CD4-positive, alpha-beta T cell treated with Interleukin-17A for 1 hour (primary cell): Measurements from ENCODE around the gene IRF6.

Experiments used
- DNase-seq: peaks from one replicate; pipeline ENCODE4 v3.0.0-alpha.2; 2020

IRF6 gene

GRCh38 chr1:209805875-209806760 is at the start of gene IRF6:
IRF6 (minus strand) TSS chr1:209806142; CDS start chr1:209801413, 4,729 bp downstream.
- DNase-seq, result peak; percentile 80

DNA sequence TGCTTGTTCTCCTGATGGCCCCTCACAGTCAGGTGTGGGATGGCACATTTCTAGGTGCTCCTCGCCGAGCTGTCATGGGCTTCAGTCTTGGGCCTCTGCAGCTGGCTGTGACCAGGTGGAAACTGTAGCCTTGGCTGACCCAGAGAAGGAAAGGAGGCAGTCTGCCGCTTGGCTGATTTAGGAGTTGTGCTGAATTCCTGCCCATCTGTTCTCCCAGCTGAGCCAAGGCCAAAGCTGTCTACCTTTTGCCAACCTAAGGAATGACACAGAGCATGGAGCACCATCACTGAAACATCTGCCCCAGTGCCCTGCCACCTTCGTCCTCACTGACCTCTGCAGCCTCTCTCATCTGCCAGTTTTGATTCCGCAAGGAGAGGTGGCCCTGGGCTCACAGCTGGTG is 49.7 kb upstream of the IRF6 start:
- no peak for DNase-seq

DNA sequence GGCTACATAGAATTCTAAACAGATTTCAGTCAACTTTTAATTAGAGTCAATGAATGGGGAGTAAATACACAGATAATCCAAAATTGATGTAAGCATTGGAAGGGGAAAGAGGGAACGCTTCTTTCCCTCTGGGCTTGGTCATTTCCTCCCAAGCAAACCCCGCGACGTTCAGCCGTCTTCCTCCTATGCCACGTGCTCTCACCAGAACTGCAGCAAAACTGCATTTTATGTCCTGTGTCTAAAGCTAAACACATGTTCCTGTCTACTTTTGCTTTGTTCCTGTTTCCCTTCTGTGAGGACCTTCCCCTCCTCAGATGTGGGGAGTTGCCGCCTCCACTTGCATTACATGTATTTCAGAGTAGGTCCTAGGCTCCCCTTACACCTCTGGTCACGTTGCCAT is 49.1 kb upstream of the IRF6 start:
- no peak for DNase-seq

DNA sequence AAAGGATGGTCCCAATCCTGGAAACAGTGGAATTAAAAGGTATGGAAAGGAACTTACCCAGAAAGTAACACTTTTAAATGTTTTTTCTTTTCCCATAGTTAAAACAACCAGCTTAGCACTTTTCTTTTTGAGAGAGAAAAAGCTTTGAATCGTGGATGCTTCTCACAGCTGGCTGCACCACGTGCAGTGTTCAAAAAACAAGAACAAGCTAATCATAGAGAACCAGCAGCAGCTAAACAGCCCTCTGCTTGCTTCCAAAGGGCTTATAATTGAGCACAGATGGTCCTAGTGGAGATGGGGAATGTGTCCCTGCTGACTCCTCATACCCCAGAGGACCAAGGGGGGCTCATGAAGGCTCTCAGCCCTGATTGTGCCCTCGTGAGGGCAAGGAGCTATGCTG is 48.3 kb upstream of the IRF6 start:
- DNase-seq, result no peak

- DNase-seq, result no peak
Measured at GRCh38 chr1:209853676-209854075, 47.7 kb upstream of the IRF6 start.

GRCh38 chr1:209850342-209850979 is 44.5 kb upstream of the IRF6 start:
- DNase-seq, result peak; percentile 5

GRCh38 chr1:209849388-209849787 is 43.4 kb upstream of the IRF6 start:
- DNase-seq, result no peak

GRCh38 chr1:209845408-209845725 is 39.4 kb upstream of the IRF6 start:
- no peak for DNase-seq

- no peak for DNase-seq
Measured at GRCh38 chr1:209844695-209845407, 38.9 kb upstream of the IRF6 start.

DNA sequence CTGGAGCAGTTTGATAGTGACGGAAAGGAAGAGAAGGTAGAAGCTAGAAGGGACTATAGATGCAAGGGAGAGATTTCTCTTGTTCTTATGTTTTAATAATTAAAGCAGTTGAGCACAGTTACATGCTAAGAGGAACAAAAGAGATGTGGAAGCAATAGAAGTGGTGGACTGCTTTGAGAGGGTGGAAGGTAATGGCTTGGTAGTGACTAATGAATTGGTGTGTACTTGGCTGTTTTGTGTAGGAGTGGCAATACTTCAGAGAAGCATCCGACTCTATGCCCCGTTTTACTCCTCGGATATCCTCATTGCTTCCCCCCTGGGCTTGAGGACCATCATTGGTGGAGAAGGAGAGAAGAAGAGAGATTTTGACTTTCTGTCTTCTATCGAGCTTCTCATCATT is 34.7 kb upstream of the IRF6 start:
- no peak for DNase-seq

DNA sequence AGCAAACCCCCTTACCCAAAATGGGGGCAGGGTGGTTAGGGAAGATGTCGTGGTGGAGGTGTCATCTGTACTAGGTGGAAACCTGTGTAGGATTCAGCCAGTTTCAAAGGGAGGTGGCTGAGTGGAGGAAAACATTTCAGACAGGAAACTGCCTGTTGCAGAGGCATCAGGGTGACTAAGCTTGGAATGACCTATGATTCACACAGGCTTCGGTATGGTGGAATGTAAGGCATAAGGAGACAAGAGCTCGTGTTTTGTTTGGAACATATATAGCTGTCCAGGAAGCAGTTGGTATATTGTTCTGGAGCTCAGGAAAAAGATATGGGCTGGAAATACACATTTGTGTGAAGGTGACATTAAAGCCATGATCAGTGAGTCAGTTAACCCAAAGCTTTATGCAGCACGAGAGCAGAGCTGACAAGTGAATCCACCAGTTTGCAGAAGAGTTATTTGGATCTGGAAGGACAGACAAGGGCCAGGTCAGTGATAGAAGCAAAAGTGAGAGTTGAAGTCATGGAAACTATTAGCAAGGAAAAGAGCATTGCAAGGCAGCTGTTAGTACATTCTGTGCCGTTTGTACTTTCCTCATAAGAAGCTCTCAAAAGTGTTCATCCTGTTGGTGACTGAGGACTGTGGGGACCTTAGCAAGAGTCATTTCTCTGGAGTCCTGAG is 34.1 kb upstream of the IRF6 start:
- no peak for DNase-seq

GRCh38 chr1:209838537-209838936 is 32.6 kb upstream of the IRF6 start:
- DNase-seq, result no peak

- no peak for DNase-seq
Measured at GRCh38 chr1:209837671-209838070, 31.7 kb upstream of the IRF6 start.

DNA sequence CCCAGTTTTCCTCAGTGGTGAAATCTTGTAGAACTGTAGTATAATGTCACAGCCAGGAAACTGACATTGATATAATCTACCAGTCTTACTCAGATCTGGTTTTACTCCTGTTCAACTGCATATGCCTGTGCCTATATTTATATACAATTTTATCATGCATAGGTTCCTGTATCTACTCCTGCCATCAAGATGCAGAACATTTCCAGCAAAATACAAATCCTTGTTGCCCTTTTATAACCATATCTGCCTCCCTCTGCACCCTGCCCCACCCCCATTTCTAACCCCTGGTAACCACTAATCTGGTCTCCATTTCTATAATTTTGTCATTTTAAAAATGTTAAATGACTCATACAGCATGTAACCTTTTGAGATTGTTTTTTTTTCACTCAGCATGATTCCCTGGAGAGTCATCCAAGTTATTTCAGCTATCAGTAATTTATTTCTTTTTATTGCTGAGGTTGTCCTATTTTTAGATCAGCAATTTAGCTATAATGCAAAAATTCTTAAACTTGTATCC is 29.9 kb upstream of the IRF6 start:
- no peak for DNase-seq

DNA sequence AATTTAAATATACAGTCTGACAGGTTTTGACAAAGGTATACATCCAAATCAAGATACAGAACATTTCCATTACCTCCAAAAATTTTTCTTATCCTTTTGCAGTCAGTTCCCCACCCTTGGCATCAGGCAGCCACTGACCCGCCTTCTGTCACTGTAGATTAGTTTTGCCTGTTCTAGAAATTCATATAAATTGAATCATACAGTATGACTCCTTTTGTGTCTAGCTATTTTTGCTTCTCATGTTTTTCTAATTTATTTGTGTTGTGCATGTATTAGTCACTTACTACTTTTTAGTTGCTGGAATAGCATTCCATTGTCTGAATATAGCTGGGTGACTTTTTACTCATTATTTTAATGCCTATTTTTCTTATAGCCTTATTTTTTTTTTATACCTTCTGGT is 25.7 kb upstream of the IRF6 start:
- DNase-seq, result no peak

DNA sequence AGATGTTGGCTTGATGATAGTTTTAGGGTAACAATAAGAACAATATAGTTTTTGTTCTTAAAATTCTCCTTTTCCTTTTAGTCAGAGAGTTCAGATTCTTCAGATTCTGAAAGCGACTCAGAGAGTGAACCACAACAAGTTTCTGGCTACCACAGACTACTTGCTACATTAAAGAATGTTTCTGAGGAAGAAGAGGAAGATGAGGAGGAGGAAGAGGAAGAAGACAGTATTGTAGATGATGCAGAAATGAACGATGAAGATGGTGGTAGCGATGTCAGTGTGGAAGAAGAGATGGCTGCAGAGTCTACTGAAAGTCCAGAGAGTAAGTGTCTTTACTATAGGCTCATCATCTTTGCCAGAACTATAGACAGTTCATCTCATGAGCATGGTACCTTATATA is 24.8 kb upstream of the IRF6 start:
- no peak for DNase-seq

DNA sequence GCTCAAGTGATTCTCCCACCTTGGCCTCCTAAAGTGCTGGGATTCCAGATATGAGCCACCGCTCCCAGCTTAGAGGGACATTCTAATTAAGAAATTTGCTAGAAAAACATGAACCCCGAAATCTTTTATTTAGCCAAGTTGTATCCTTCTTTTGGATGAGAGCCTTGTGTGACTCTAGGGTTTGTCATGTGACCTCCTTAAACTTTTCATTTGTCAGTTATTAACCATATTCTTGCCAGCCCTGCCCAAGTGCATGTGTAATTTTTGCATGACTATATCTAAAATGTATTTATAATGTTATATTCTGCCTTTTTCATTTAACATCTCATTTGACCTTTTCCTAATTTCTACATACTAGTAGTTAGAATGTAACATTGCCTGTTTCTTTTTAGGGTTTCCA is 23.8 kb upstream of the IRF6 start:
- DNase-seq, result no peak

GRCh38 chr1:209827384-209828262 is 21.7 kb upstream of the IRF6 start, which contains the start of gene UTP25:
UTP25 (plus strand) TSS chr1:209827972; CDS start chr1:209828064, 92 bp downstream.
- peak; percentile 95 for DNase-seq

DNA sequence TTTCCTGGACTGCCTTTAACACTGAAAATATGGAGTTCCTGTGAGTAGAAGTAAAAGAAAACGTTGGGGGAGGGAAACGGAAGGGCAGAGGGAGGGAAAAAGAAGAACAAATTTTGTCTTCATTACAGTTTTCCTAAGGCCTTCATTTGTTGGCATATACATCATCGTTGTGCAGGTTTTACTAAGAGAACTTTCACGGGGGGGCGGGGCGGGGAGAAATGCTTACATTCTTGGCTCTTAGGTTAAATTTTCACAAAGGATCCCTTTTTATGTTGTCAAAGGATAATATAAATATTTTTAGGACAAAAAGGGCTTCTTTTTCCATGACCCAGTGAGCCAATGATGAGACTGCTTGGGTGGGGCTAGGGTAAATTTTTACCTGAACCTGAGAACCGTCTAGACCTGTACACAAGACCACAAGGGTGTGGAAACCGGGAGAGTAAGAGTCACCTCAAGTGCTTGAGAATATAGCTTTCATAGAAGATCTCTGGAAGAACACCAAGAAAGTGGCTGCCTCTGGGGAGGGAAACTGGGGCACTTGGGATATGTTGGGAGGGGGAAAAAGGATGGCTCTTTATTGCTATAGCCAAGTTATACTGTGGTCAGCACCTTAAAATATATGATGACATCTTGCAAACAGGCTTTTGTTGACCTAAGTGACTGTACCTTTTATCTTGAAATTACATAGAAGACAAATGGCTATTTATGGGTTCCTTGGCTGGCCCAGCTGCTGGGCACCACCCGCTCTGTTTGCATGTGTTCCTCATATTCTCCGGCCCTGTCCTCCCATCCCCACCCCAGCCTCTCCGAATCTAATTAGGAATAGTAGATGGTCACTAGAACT is 19.9 kb upstream of the IRF6 start:
- no peak for DNase-seq

DNA sequence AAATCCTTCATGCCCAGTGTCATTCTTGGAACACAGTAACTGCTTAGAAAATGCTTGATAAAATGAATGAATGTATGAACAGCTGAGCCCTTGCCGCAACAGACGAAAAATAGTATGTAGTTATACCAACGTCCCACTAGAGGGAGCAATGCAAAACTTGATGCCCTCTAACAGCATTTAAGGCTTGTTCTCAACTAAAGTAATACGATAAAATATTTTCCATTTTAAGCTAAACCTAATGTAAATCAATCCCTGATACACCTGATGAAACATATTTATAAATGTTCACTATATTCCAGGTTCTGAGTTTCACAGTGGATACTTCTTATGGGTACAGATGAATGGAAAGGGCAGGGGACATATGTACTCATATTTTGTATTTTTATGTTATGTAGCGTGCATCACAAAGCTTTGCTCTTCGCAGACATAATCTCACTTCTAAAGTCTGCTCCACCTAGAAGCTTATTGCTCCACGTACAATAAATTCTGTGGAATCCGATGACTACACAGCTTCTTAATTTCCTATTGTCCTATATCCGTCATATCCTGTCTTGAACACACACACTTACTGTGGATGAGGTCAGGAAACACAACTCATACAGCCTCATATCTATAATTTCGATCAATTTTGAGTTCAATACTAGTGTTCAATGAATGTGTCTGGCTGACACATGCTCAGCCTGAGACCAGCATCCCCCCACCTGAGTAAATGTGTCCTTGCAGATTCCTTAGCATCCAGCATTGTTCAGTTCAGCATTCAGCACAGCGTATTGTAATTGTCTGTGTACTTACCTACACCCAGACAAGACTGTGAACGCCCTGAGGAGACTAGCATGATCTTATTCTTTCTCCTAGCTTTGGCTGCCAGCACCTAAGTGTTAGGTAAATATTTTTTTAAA is 17.4 kb upstream of the IRF6 start:
- peak; percentile 66 for DNase-seq
